ENCODE data around the gene RNF135. TPM values are rescaled to one million over a fixed set of nuclear protein-coding genes. Genes with fewer than 3 reads are reported as not detected.

Gene RNF135
- total RNA-seq, 1 donor from 2014 or later: 11.1 TPM

DNA sequence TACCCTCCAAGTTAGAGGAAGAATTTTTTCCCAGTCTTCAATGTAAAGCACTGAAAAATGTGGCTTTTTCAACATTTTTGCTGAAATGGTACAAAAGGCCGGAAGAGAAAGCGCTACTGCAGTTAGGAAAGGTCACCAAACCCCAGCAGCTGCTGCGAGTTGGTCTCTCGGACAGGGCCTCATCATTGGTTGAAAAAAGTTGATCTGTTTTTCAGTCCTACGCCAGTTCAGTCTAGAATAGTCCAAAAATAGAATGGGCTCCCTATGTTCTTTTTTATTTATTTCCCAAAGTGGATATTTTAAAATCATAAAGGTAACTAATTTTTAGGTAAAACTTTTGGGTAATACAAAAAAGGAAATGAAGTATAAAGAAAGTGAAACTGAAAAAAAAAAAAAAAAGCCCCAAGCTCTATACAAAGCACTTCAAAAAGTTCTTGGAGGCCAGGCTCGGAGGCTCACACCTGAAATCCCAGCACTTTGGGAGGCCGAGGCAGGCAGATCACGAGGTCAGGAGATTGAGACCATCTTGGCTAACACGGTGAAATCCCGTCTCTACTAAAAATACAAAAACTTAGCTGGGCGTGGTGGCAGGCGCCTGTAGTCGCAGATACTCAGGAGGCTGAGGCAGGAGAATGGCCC, 31.7 kb upstream of the RNF135 start:
- no peaks in the 10 kb centered on the region for H3K36me3 ChIP-seq (ENCODE audit: control insufficient read depth, insufficient read depth, low read length)
- H3K4me3 ChIP-seq (ENCODE audit: low read depth, low read length): no peak overlapping the region
- no peaks in the 10 kb centered on the region for H3K27me3 ChIP-seq (ENCODE audit: control insufficient read depth, insufficient read depth, low read length)
- no peak for DNase-seq (ENCODE audit: low read depth)
- no peak for TF ChIP-seq CTCF (IDR thresholded peaks at IDR 0.05; ENCODE audit: insufficient read depth, low read length, poor library complexity, severe bottlenecking)

DNA sequence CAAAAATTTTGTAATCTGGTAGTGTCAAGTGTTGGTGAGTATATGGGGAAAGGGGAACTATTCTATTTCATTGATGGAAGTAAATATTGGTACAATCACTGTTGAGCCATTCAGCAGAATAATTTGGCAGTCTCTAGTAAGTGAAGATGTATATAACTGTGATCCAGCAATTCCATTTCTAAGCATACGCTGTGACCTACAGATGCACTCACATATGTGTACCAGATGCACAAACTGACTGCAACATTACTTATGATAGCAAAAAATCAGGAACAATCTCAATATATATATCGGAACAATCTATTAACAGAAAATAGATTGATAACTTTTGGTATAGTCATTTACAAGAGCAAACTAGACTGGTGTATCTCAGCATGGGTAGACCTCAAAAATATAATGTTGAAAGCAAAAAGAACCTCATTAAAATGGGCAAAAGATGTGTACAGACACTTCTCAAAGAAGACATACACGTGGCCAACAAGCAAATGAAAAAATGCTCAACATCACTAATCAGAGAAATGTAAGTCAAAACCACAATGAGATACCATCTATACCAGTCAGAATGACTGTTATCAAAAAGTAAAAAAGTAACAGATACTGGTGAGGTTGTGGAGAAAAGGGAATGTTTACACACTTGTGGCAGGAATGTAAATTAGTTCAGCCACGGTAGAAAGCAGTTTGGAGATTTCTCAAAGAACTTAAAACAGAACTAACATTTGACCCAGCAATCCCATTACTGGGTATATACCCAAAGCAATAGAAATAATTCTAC, 28.3 kb upstream of the RNF135 start:
- no peak overlapping the region for H3K4me3 ChIP-seq (ENCODE audit: low read depth, low read length)
- no peak for TF ChIP-seq CTCF (IDR thresholded peaks at IDR 0.05; ENCODE audit: insufficient read depth, low read length, poor library complexity, severe bottlenecking)
- no peaks in the 10 kb centered on the region for H3K36me3 ChIP-seq (ENCODE audit: control insufficient read depth, insufficient read depth, low read length)
- DNase-seq (ENCODE audit: low read depth): no peak
- no peaks in the 10 kb centered on the region for H3K27me3 ChIP-seq (ENCODE audit: control insufficient read depth, insufficient read depth, low read length)

- no peaks in the 10 kb centered on the region for H3K36me3 ChIP-seq (ENCODE audit: control insufficient read depth, insufficient read depth, low read length)
- TF ChIP-seq CTCF (IDR thresholded peaks at IDR 0.05; ENCODE audit: insufficient read depth, low read length, poor library complexity, severe bottlenecking): no peak
- DNase-seq (ENCODE audit: low read depth): no peak
- H3K27me3 ChIP-seq (ENCODE audit: control insufficient read depth, insufficient read depth, low read length): no peaks in the 10 kb centered on the region
- H3K4me3 ChIP-seq (ENCODE audit: low read depth, low read length): no peak overlapping the region
Measured at GRCh38 chr17:30947796-30948195, 23.0 kb upstream of the RNF135 start.

GRCh38 chr17:30950189-30950588, 20.6 kb upstream of the RNF135 start:
- H3K4me3 ChIP-seq (ENCODE audit: low read depth, low read length): no peak overlapping the region

DNA sequence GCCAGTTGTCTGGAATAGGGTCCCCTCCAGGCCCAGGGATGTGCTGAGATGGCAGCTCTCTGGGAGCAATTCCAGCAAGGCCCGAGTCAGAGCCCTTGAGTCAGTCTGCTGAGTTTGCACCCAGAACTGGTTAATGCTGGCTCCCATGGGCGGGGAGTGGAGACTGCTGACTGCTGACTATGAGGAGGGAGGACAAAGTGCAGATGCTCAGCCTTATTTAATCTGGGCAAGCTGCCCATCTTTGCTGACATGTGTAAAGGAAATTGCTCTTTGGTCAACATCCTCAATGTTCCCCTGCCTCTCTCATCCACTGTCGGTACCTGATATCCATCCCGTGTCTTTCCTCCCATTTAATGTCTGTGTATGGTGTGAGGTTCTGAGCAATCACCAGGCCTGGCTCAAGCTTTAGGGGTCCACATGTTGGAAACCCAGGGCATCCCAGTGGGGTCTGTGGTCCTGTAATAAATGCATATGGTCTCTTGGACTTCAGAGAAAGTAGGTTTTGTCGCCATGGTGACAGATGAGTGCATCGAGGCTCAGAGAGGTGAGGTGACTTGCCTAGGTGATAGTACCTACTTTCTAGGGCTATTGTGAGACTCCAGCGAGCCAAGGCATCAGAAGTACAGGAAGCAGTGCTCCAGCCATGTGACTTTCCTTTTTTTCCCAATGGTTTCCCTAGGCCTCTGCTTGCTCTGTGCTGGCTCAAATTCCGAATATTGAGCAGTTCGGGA, 20.0 kb upstream of the RNF135 start:
- H3K4me3 ChIP-seq (ENCODE audit: low read depth, low read length): no peak overlapping the region
- no peak for TF ChIP-seq CTCF (IDR thresholded peaks at IDR 0.05; ENCODE audit: insufficient read depth, low read length, poor library complexity, severe bottlenecking)
- no peak for DNase-seq (ENCODE audit: low read depth)
- H3K36me3 ChIP-seq (ENCODE audit: control insufficient read depth, insufficient read depth, low read length): no peaks in the 10 kb centered on the region
- no peaks in the 10 kb centered on the region for H3K27me3 ChIP-seq (ENCODE audit: control insufficient read depth, insufficient read depth, low read length)

More at GRCh38 chr17:30950189-30950588, 20.6 kb upstream of the RNF135 start:
- H3K36me3 ChIP-seq (ENCODE audit: control insufficient read depth, insufficient read depth, low read length): no peaks in the 10 kb centered on the region
- H3K27me3 ChIP-seq (ENCODE audit: control insufficient read depth, insufficient read depth, low read length): no peaks in the 10 kb centered on the region
- TF ChIP-seq CTCF (IDR thresholded peaks at IDR 0.05; ENCODE audit: insufficient read depth, low read length, poor library complexity, severe bottlenecking): no peak
- DNase-seq (ENCODE audit: low read depth): no peak

Data from kidney epithelial cell (primary cell).